Ascending aorta (tissue), 2 donors: ENCODE data around the gene EIPR1. TPM values are rescaled to one million over a fixed set of nuclear protein-coding genes. Genes with fewer than 3 reads are reported as not detected.
"Not testable (repeated sequence)": the region's sequence is repeated elsewhere in the genome, so short reads cannot be mapped to it uniquely, and the experiment has no call there.

ENCODE experiments used
- DNase-seq, 2 donors: peaks; one replicate each; pipeline ENCODE4 v3.0.0-alpha.2; 2019; ENCODE audit warnings: low spot score in 2 of 2
- H3K27ac ChIP-seq, 2 donors: fragments of 200-600 bp; sonication (generic); one replicate each; pipeline ENCODE4 v1.5.1; 2016 to 2017; ENCODE audit warnings: mild to moderate bottlenecking in 1 of 2
- H3K27me3 ChIP-seq: fragments of 200-600 bp; sonication (generic); one replicate; pipeline ENCODE4 v1.5.1; 2017
- H3K36me3 ChIP-seq, 2 donors: fragments of 200-600 bp; sonication (generic); one replicate each; pipeline ENCODE4 v1.5.1; 2016
- H3K4me1 ChIP-seq, 2 donors: fragments of 200-600 bp; sonication (generic); one replicate each; pipeline ENCODE4 v1.5.1; 2016 to 2017; ENCODE audit warnings: mild to moderate bottlenecking in 1 of 2
- H3K4me3 ChIP-seq, 2 donors: fragments of 200-600 bp; sonication (generic); one replicate each; pipeline ENCODE4 v1.5.1; 2016 to 2017; ENCODE audit warnings: mild to moderate bottlenecking in 1 of 2
- H3K9me3 ChIP-seq, 2 donors: fragments of 200-600 bp; sonication (generic); one replicate each; pipeline ENCODE4 v1.5.1; 2016
- CTCF ChIP-seq, 3 experiments: fragments of 200-600 bp in 2 of 3; fragments of 450-650 bp in 1 of 3; sonication (generic) in 2 of 3; IDR thresholded peaks; one replicate each; pipeline ENCODE4 v1.5.1; 2016 to 2019; ENCODE audit warnings: antibody characterized with exemption in 3 of 3, mild to moderate bottlenecking in 1 of 3, moderate library complexity in 1 of 3
- intact Hi-C: fragments of 100-400 bp; cut with DNase I; formaldehyde crosslinking; loops from one replicate; pipeline ENCODE4 v1.15.1; 2023
- total RNA-seq: library from RNA; depleted of rRNA; stranded (reverse); fragments of >200 nt; gene quantifications from one replicate; pipeline ENCODE4 v1.1.0, GENCODE V29; 2016

EIPR1 gene
- total RNA-seq, 1 donor from 2014 or later, result 14.5 TPM

- H3K9me3 ChIP-seq, result no peaks in the 10 kb centered on the region
- no peak for TF ChIP-seq CTCF (IDR thresholded peaks at IDR 0.05)
- intact Hi-C loops, result no loop called here
- peak in 1 of 2 donors; percentile 27 for DNase-seq
- H3K4me3 ChIP-seq, result no peak overlapping the region
- H3K27ac ChIP-seq, result no peak overlapping the region
- no peaks in the 10 kb centered on the region for H3K4me1 ChIP-seq
- H3K36me3 ChIP-seq, result no peaks in the 10 kb centered on the region
- no peaks in the 10 kb centered on the region for H3K27me3 ChIP-seq
Observed at GRCh38 chr2:3289171-3289515, 88.5 kb downstream of the EIPR1 start.

DNA sequence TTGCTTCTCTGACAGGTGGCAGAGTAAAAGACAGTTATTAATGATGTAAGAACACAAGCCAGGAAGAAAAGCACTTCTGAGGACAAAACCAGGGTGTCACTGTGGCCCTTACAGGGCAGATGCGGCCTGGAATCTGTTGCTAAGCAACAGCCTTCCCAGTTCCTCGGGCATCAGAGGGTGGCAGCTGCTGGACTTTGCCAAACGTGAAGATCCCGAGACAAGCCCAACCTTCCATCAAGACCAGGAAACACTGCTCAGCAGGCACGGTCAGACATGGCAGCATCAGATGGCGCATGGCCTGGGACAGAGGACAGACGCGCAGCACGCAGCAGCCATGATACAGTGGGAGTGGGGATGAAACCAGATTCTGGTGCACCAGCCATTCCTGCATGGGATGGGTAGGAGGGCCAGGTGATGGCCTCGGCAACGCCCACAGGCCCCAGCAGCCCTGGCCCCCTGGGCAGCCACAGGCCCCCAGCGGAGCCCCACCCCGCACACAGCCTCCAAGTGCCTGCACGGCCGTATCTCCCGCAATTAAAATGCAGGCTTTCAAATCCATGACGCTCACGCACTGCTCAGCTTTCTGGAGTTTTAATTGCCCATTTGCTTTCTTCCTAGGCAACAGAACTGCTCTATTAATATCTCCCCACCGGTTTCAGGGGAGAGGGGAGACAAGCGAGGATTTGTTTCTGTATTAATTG lies 89.0 kb downstream of the EIPR1 start:
- Histone ChIP-seq H3K27ac (no peak overlapping the region), H3K27me3 (no peaks in the 10 kb centered on the region), H3K4me3 (no peak overlapping the region), H3K4me1 (no peaks in the 10 kb centered on the region), H3K36me3 (no peaks in the 10 kb centered on the region), H3K9me3 (no peaks in the 10 kb centered on the region)
- no peak for TF ChIP-seq CTCF (IDR thresholded peaks at IDR 0.05)
- DNase-seq, result peak in 1 of 2 donors; percentile 38
- intact Hi-C loops, result no loop called here

GRCh38 chr2:3287896-3288295 lies 89.7 kb downstream of the EIPR1 start:
- intact Hi-C loops, result no loop called here

GRCh38 chr2:3286646-3287036 lies 91.0 kb downstream of the EIPR1 start:
- H3K27me3 ChIP-seq, intact Hi-C loops, H3K4me3 ChIP-seq, DNase-seq, H3K36me3 ChIP-seq, H3K27ac ChIP-seq, H3K4me1 ChIP-seq, H3K9me3 ChIP-seq: not testable (repeated sequence)

More at GRCh38 chr2:3287896-3288295, 89.7 kb downstream of the EIPR1 start:
- H3K36me3 ChIP-seq, result no peaks in the 10 kb centered on the region
- no peaks in the 10 kb centered on the region for H3K4me1 ChIP-seq
- TF ChIP-seq CTCF (IDR thresholded peaks at IDR 0.05), result no peak
- H3K27me3 ChIP-seq, result no peaks in the 10 kb centered on the region
- no peak overlapping the region for H3K27ac ChIP-seq
- peak in 1 of 2 donors; percentile 50 for DNase-seq
- no peak overlapping the region for H3K4me3 ChIP-seq
- H3K9me3 ChIP-seq, result no peaks in the 10 kb centered on the region

DNA sequence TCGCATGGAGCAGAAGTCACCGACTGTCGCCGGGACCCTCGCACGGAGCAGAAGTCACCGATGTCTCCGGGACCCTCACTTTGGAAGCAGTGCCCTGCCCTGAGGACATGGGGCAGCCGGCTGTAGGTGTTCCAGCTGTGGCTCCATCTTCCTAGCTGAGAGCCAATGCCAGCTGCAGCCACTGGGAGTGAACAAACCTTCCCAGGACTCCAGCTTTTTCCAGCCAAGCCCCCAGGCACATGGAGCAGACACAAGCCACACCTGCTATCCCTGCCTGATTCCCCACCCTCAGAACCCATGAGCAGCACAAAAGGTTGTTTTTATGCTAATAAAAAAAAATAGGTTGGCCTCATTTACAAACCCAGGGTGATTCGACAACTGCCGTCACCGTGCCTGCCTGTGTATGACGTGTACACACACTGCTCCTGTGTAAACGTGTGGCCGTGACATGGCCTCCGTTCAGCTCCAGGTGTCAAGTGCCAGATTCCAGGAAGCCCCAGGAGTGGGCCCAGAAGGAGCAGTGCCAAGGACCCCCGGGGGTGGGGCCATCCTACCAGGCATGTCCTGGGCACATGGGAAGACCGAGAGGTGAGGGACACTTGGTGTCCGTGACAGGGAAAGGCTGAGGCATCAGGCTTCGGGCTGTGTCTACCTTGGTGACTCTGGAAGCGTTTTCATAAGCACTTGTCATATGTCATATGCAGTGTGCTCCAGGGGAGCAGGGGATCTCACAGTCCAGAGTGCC lies 91.5 kb downstream of the EIPR1 start:
- Histone ChIP-seq H3K36me3 (peaks cover 0 to 3% of the 10 kb centered on the region in 2 donors), H3K4me1 (no peaks in the 10 kb centered on the region), H3K27ac (no peak overlapping the region), H3K27me3 (no peaks in the 10 kb centered on the region), H3K9me3 (no peaks in the 10 kb centered on the region), H3K4me3 (no peak overlapping the region)
- peak in 1 of 2 donors; percentile 51 for DNase-seq
- intact Hi-C loops, result no loop called here
- no peak for TF ChIP-seq CTCF (IDR thresholded peaks at IDR 0.05)
